ENCODE measurements around the gene ZNF468. TPM values are rescaled to one million over a fixed set of nuclear protein-coding genes. Genes with fewer than 3 reads are reported as not detected.

ZNF468 gene
- 17.7 and 23.3 TPM in 2 replicates for total RNA-seq

GRCh38 chr19:52857378-52858191 lies at the start of gene ZNF468:
Gene ZNF468, minus strand, starts transcription at chr19:52857619. Its CDS starts 3,347 bp downstream, at chr19:52854272.

GRCh38 chr19:52897138-52897935 lies 39.9 kb upstream of the ZNF468 start, which contains the start of gene ZNF320:
Gene ZNF320, minus strand, starts transcription at chr19:52897635. Its CDS starts 7,380 bp downstream, at chr19:52890255.

GRCh38 chr19:52821204-52821960 lies 36.0 kb downstream of the ZNF468 start, which contains the start of gene ZNF28:
Gene ZNF28, minus strand, starts transcription at chr19:52821633. Its CDS starts 3,675 bp downstream, at chr19:52817958.

Other genes with a start within 250 kb of the ZNF468 start
- gene ZNF83, start 219.3 kb downstream of the ZNF468 start, total RNA-seq: 51.9 and 54.2 TPM in 2 replicates
- 14.6 and 15.7 TPM in 2 replicates for gene ZNF611, start 122.6 kb downstream of the ZNF468 start, total RNA-seq
- gene ZNF600, start 70.8 kb downstream of the ZNF468 start, total RNA-seq: 2.6 and 2.9 TPM in 2 replicates
- 14.7 and 19.8 TPM in 2 replicates for gene ZNF28, start 36.0 kb downstream of the ZNF468 start, total RNA-seq
- gene ZNF320, start 40.0 kb upstream of the ZNF468 start, total RNA-seq: 11.3 and 16.3 TPM in 2 replicates
- 3.3 and 4.8 TPM in 2 replicates for gene ZNF888, start 65.8 kb upstream of the ZNF468 start, total RNA-seq
- gene ZNF816, start 105.3 kb upstream of the ZNF468 start, total RNA-seq: 8.0 and 8.5 TPM in 2 replicates
- not detected in 2 replicates for gene ERVV-1, start 156.3 kb upstream of the ZNF468 start, total RNA-seq
- gene ERVV-2, start 187.1 kb upstream of the ZNF468 start, total RNA-seq: 0.03 TPM in 1 of 2 replicates, not detected in the other
- gene ZNF160, start 245.8 kb upstream of the ZNF468 start, total RNA-seq: 39.1 and 44.5 TPM in 2 replicates